Measurements from ENCODE around the gene ZNF609.
"Not testable (repeated sequence)": the region's sequence is repeated elsewhere in the genome, so short reads cannot be mapped to it uniquely, and the experiment has no call there.

Gene ZNF609

GRCh38 chr15:64586259-64586870, 126.0 kb downstream of the ZNF609 start:
- no peak for DNase-seq

GRCh38 chr15:64586984-64587383, 126.6 kb downstream of the ZNF609 start:
- DNase-seq = no peak

GRCh38 chr15:64589435-64590084, 129.2 kb downstream of the ZNF609 start:
- no peak for DNase-seq

GRCh38 chr15:64592845-64593244, 132.5 kb downstream of the ZNF609 start:
- DNase-seq = not testable (repeated sequence)

GRCh38 chr15:64596701-64597476, 136.5 kb downstream of the ZNF609 start:
- peak; percentile 55 for DNase-seq

DNA sequence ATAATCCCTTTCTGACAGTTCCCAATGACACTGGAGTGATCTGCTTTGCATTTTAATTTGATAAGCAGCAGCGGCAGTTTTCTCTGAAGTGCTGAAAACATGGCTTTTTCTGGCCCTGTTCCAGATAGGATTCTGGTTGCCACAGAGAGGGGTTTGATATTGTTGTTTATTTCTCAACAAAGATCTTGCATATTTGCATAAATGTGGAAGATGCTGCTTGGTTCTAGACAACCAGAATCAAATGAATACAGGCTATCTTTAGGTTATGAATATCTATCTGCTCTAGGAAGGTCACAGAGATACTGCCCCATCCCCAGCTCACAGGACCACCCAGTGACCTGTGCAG, 137.1 kb downstream of the ZNF609 start:
- DNase-seq = no peak

DNA sequence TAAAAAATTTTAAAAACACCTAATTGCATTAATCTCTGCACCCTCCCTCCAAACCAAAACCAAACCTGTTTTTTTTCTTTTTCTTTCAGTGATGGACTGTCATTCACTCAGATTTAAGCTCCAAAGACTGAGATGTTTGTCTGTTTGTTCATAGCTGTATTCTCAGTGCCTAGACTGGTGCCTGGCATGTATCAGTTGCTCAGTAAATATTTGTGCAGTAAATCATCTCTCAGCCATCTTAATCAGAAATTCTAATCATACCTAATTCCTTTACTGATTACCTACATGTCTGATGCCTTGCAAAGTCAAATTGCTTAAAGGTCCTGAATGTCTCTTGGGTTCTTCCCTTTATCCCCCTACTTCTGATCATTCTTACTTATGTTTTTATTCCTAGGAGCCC, 138.8 kb downstream of the ZNF609 start:
- DNase-seq = no peak

GRCh38 chr15:64599716-64600115, 139.3 kb downstream of the ZNF609 start:
- no peak for DNase-seq

DNA sequence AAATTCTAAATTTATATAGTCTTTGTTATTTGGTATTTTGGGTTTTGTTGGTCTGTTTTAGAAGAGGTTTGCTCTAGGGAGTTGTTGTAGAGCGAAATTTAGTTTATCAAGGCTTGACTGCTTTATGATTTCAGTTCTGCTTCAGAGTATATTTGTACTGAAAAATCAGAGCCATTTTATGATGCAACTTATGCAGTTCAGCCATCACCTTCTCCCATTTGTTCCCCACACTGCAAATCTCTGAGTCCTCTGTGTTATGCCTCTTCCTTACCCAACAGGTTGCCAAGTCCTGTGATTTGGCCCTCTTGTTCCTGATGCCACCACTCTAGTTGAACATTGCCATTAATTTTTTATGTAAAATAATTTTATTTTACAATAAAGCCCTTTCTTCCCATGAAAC, 140.4 kb downstream of the ZNF609 start:
- DNase-seq = no peak

DNA sequence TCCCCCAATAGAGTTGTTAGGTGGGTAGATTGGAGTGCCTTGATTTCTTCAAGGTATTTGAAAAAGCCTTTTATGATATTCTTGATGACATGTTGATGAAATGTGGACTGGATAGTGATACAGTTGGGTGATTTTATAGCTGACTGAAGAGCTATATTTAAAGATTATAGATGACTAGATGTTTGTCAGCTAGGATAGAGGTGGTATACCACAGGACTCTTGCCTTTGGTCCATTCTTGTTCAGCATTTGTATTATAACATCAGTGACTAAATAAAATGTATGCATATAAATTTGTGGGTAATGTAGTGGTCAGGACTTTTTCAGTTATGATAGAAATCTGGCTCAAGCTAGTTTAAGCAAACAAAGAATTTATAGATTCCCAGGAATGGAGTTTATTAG, 143.9 kb downstream of the ZNF609 start:
- DNase-seq = no peak

- not testable (repeated sequence) for DNase-seq
Observed at GRCh38 chr15:64607416-64607815, 147.0 kb downstream of the ZNF609 start.

GRCh38 chr15:64610257-64610919, 150.0 kb downstream of the ZNF609 start:
- DNase-seq = no peak

DNA sequence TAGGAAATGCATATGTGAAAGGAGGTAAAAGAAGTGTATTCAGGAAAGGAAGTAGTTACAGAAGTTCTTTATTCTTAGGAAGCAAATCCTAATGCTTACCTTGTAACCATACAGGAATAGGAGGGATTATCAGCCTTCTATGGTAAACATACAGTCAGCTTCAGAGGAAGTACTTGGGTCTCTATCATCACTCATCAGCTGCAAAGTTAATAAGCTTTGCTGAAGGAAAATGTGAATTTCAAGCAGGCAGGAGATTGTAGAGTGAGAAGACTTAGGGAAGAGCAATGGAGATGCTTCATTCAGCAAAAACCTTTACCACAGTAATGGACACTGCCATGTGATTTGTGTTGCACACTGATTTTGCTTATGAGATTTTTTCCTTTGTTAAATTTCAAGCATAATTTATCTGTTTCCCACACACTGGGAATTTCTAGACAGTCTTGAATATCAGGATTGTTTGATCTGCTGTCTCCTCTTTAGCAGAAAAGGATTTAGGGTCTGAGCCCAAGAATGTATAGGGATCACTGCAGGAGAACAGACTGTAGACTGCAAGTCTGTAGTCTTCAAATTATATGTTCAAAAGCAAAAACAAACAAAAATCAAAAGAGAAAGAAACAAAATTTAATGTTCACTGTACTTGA, 150.8 kb downstream of the ZNF609 start:
- no peak for DNase-seq

DNA sequence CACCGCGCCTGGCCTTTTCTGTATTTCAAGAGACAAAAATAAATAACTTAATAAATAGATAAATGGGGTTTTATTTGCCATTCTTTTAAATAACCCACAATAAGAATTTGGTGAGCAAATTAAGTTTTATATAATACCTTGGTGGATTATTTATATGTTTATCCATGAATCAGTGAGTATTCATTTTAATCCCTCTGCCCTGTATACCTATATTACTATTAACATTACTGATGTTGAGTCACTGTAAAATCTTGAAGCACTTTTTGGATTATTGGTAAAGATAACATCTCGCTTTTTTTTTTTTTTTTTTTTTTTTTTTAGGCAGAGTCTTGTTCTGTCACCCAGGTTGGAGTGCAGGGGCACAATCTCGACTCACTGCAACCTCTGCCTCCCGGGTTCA, 154.1 kb downstream of the ZNF609 start:
- no peak for DNase-seq

DNA sequence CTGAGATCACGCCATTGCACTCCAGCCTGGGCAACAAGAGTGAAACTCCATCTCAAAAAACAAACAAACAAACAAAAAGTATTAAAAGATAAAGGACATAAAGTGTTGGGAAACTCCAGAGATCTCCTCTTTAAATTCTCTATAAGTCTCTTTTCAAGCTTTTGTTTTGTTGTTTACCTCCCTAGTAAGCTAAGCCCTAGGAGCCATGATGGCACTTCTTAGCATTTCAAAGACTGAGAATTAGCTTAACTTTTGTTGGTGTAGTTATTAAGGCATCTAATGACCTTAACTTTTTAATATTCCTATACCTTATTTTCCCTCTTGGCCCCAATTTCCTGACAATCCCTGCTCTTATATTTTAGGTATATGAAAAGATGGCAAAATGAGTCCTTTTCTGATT, 157.3 kb downstream of the ZNF609 start:
- DNase-seq = no peak

- no peak for DNase-seq
Observed at GRCh38 chr15:64618138-64618537, 157.8 kb downstream of the ZNF609 start.

GRCh38 chr15:64618540-64618939, 158.2 kb downstream of the ZNF609 start:
- DNase-seq = no peak

DNA sequence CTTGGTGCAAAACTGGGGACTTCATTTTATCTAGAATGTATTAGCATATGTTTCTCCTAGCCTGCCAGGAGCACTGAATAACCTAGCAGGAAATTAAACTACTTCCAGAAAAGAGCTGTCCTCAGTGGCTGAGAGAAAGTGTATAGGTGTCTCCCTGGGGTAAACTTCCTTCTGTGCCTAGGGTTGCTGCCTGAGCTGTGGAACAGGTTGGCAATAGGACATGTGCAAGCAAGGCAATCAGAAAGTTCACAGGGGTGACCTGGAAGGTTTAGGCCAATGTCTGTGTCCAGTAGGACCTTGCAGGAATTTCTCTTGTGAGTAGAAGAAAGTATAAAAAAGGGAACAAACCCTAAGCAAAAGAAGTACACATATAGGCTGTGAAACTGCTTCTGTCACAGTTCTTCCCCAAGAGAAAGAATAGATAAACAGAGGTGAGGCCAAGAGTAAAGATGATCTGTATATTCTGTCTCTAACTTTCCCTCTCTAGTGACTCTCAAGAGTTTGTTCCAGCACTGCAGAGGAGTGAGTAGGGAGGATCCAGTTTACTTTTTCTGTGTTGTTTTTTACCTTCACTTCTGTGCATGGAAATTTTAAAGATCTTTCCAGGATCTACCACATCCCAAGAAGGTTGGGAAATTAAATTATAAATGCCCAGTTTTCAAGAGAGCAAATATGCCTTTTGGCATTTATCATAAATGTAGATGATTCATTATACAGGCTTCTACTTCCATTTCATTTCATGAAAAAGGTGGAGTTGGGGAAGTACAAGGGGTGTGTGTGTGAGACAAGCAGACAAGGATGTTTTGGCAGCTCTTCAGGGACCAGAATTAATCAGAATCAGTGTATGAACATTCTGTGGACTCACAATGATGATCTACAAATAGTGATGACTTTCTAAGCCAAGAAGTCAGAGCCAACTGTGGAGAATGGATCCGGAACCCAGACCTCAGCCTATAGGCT, 159.8 kb downstream of the ZNF609 start:
- DNase-seq = no peak

GRCh38 chr15:64621056-64621455, 160.7 kb downstream of the ZNF609 start:
- no peak for DNase-seq

DNA sequence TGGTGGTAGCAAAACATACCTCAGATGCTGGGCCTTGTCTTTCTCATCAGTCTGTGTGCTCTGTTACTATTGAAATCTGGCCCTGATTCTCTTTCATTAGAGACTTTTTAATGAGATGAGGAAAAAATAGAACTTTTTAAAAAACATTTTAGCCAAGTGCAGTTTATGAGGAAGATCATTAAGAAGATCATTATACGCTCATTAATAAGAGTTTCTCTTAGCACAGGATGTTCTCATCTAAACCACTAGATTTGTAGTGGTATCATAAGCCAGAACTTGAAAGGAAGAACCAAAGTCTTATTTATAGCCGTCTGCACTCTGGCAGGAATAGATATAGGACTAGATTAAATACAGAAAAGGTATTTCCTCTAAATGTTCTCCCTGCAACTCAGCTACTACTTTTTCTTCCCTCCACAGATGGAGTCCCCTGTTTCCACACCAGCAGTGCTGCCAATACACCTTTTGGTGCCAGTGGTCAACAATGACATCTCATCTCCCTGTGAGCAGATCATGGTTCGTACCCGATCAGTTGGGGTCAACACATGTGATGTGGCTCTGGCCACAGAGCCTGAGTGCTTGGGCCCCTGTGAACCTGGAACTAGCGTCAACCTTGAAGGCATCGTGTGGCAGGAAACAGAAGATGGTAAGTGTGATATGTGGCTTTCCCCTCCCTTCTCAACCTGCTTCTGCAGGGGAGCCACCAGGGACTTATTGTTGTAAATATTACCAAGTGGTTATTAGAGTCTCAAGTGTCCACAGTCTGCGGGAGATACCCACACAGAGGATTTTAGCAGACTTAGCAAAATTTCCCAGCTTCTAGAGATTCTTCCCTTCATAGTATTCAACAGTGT, 162.3 kb downstream of the ZNF609 start:
- no peak for DNase-seq
